Peyer's patch (tissue), 4 donors: ENCODE data around the gene COPG2. TPM values are rescaled to one million over a fixed set of nuclear protein-coding genes. Genes with fewer than 3 reads are reported as not detected.

Experiments used
- DNase-seq, 3 donors: peaks; one replicate each; pipeline ENCODE4 v3.0.0-alpha.2; 2017 to 2019
- H3K27ac ChIP-seq, 4 donors: fragments of 200-600 bp; sonication (generic); one replicate each; pipeline ENCODE4 v1.5.1; 2016 to 2019
- H3K27me3 ChIP-seq, 2 donors: fragments of 200-600 bp; sonication (generic); one replicate each; pipeline ENCODE4 v1.5.1; 2019
- H3K36me3 ChIP-seq, 3 donors: fragments of 200-600 bp; sonication (generic); one replicate each; pipeline ENCODE4 v1.5.1; 2016 to 2019
- H3K4me1 ChIP-seq, 4 donors: fragments of 200-600 bp; sonication (generic); one replicate each; pipeline ENCODE4 v1.5.1; 2016 to 2019
- H3K4me3 ChIP-seq, 4 donors: fragments of 200-600 bp; sonication (generic); 1 replicate in 3 of 4; 2 replicates in 1 of 4; pipeline ENCODE4 v1.5.1; 2016 to 2019; ENCODE audit warnings: mild to moderate bottlenecking in 1 of 4
- H3K9me3 ChIP-seq, 4 donors: fragments of 200-600 bp; sonication (generic); one replicate each; pipeline ENCODE4 v1.5.1; 2016 to 2019; ENCODE audit warnings: mild to moderate bottlenecking in 1 of 4
- CTCF ChIP-seq, 6 experiments: fragments of 450-650 bp in 4 of 6; fragments of 200-600 bp in 2 of 6; sonication (generic) in 1 of 6; IDR thresholded peaks; one replicate each; pipeline ENCODE4 v1.5.1; 2017 to 2019; ENCODE audit warnings: antibody characterized with exemption in 6 of 6, mild to moderate bottlenecking in 3 of 6, moderate library complexity in 1 of 6
- POLR2A ChIP-seq, 2 donors: fragments of 450-650 bp; IDR thresholded peaks; one replicate each; pipeline ENCODE4 v1.5.1; 2017; ENCODE audit warnings: antibody characterized with exemption in 2 of 2, mild to moderate bottlenecking in 2 of 2, moderate library complexity in 2 of 2
- total RNA-seq, 4 donors: library from RNA; depleted of rRNA; stranded (reverse); fragments of >200 nt; gene quantifications; one replicate each; pipeline ENCODE4 v1.1.0, GENCODE V29; 2016

Gene COPG2
- total RNA-seq, 4 donors from 2014 or later: 5.3 to 14.9 (median 12.0) TPM

GRCh38 chr7:130560972-130561371 lies 107.6 kb downstream of the COPG2 start:
- H3K27me3 ChIP-seq: no peaks in the 10 kb centered on the region
- DNase-seq: no peak
- H3K27ac ChIP-seq: no peak overlapping the region

GRCh38 chr7:130559184-130559583 lies 109.4 kb downstream of the COPG2 start:
- H3K27ac ChIP-seq: no peak overlapping the region
- no peak for DNase-seq
- no peaks in the 10 kb centered on the region for H3K27me3 ChIP-seq
- H3K4me3 ChIP-seq: no peak overlapping the region
- TF ChIP-seq POLR2A (IDR thresholded peaks at IDR 0.05) (no peak), CTCF (IDR thresholded peaks at IDR 0.05) (no peak)
- H3K9me3 ChIP-seq: no peaks in the 10 kb centered on the region
- peaks cover 0 to 5% (median 0%) of the 10 kb centered on the region in 3 donors for H3K36me3 ChIP-seq
- H3K4me1 ChIP-seq: no peaks in the 10 kb centered on the region

More at GRCh38 chr7:130560972-130561371, 107.6 kb downstream of the COPG2 start:
- no peaks in the 10 kb centered on the region for H3K4me1 ChIP-seq
- H3K4me3 ChIP-seq: no peak overlapping the region
- no peaks in the 10 kb centered on the region for H3K9me3 ChIP-seq
- TF ChIP-seq CTCF (IDR thresholded peaks at IDR 0.05): peak in 3 of 6 experiments; percentile 48 to 51 (median 49)
- TF ChIP-seq POLR2A (IDR thresholded peaks at IDR 0.05): no peak
- peaks cover 0 to 5% (median 0%) of the 10 kb centered on the region in 3 donors for H3K36me3 ChIP-seq

- DNase-seq: no peak
- TF ChIP-seq CTCF (IDR thresholded peaks at IDR 0.05) (no peak), POLR2A (IDR thresholded peaks at IDR 0.05) (no peak)
Observed at GRCh38 chr7:130554481-130554880, 114.1 kb downstream of the COPG2 start.

GRCh38 chr7:130553398-130554029 lies 115.0 kb downstream of the COPG2 start:
- H3K27me3 ChIP-seq: no peaks in the 10 kb centered on the region
- no peaks in the 10 kb centered on the region for H3K9me3 ChIP-seq
- no peak overlapping the region for H3K27ac ChIP-seq
- no peak for TF ChIP-seq CTCF (IDR thresholded peaks at IDR 0.05)
- TF ChIP-seq POLR2A (IDR thresholded peaks at IDR 0.05): no peak
- DNase-seq: no peak
- no peak overlapping the region for H3K4me3 ChIP-seq
- peaks cover 0 to under 1% (median 0%) of the 10 kb centered on the region in 3 donors for H3K36me3 ChIP-seq
- H3K4me1 ChIP-seq: no peaks in the 10 kb centered on the region

More at GRCh38 chr7:130554481-130554880, 114.1 kb downstream of the COPG2 start:
- Histone ChIP-seq H3K9me3 (no peaks in the 10 kb centered on the region), H3K27me3 (no peaks in the 10 kb centered on the region), H3K27ac (no peak overlapping the region), H3K4me3 (no peak overlapping the region), H3K4me1 (no peaks in the 10 kb centered on the region), H3K36me3 (no peaks in the 10 kb centered on the region)

- no peak overlapping the region for H3K27ac ChIP-seq
- no peak for DNase-seq
Observed at GRCh38 chr7:130544356-130544755, 124.2 kb downstream of the COPG2 start.

More at GRCh38 chr7:130544356-130544755, 124.2 kb downstream of the COPG2 start:
- no peak overlapping the region for H3K4me3 ChIP-seq
- H3K36me3 ChIP-seq: peaks cover 0 to 11% (median 0%) of the 10 kb centered on the region in 3 donors
- no peaks in the 10 kb centered on the region for H3K27me3 ChIP-seq
- TF ChIP-seq POLR2A (IDR thresholded peaks at IDR 0.05) (no peak), CTCF (IDR thresholded peaks at IDR 0.05) (no peak)
- no peaks in the 10 kb centered on the region for H3K9me3 ChIP-seq
- no peaks in the 10 kb centered on the region for H3K4me1 ChIP-seq
